NCI-H1048 (cell line): Measurements from ENCODE around the gene ENPP5.
A peak's percentile ranks its signal among the peaks of the same experiment; 100 is the strongest.
"Not testable (repeated sequence)": the region's sequence is repeated elsewhere in the genome, so short reads cannot be mapped to it uniquely, and the experiment has no call there.

ENCODE experiments used
- DNase-seq: peaks from one replicate; lab custom pipeline; 2025; lab: John Stamatoyannopoulos, UW

Gene ENPP5

DNA sequence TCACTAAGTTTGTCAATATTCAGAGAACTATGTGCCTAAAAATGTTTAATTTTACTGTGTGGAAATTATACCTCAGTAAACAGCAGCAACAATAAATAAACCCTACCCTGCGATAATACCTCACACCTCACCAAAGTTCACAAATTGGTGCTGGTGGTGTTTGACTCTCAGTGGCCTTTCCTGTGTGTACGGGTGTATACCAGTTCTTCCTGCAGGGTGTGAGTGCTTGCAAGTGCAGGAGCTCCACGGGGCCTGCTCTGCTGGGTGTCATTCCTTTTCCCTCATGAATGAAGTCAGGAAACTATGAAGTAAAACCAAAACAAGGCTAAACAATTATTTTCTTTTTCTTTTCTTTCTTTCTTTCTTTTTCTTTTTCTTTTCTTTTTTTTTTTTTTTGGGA, 4.1 kb upstream of the ENPP5 start:
- no peak for DNase-seq

DNA sequence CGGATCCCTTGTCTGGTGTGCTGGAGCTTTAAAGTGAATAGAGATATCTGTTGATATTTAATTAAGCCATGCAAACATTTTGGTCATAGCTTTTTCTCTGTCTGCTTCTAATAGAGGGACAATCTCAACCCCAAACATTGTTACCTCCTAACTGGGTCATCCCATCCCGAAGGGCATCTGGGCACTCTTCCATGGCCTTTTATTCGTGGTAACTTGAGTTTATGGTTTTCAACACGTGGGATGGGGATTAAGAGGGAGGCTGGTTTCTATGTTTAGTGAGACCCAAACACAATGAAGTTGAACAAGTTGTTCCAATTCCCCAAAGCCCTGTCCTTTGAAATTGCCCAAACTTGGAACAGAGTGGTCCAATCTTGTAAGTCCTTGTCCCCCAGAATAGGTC, 1.4 kb upstream of the ENPP5 start:
- no peak for DNase-seq

DNA sequence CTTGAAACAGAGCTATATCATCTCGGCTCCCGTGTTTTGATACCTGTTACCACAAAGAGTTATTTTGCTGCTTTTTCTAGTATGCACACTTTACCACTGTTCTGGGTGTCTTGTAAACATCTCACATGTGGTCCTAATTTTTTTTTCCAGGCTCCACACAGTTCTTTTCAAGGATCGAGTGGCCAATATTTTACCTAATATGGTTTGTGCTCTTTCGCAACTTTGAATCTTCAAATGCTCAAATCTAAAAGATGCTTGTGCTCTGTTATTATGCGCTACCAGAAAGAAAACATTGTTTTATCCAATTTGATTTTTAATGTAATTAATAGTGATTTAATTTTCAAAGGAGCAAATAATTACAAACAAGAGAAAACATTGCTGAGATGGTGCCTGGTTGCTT, 10.7 kb downstream of the ENPP5 start:
- no peak for DNase-seq

DNA sequence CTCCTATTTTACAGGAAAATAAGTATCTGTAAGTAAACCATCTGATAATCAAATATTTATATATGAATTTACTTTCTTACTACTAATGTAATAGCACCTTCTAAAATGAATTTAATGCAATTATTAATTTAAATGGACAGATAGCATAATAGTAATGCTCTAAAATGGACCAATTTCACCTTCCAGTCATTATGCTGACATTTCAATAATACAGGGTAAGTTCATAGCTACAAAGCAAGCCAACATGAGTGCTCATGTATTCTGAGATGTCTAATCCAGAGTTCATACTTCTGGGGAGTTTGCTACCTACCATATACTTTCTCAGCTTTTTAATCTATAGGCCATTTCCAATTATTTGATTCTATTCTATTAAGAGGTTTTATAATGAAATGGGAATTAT, 11.6 kb downstream of the ENPP5 start:
- no peak for DNase-seq

DNA sequence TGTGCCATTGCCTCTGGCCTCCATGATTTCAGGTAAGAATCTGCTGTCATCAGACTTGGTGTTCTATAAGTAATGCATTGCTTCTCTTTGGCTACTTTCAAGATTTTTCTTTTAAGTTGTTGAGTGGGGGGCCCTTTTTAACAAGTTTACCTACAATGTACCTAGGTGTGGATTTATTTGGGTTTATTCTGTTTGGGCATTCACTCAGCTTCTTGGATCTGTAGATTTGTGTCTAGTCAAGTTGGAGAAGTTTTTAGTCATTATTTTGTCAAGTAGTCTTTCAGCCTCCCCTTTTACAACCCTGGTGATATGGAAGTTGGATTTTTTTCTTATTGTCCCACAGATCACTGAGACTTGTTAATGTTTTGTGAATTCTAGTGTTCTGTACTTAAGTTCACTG, 14.1 kb downstream of the ENPP5 start:
- DNase-seq, result no peak

DNA sequence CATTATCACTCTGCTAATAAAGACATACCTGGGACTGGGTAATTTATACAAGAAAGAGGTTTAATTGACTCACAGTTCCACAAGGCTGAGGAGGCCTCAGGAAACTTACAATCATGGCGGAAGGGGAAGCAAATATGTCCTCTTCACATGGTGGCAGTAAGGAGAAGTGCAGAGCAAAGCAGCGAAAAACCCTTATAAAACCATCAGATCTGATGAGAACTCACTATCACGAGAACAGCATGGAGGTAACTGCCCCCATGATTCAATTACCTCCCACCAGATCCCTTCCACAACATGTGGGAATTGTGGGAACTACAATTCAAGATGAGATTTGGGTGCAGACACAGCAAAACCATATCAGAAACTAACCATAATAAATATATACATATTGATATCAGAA, 21.7 kb downstream of the ENPP5 start:
- DNase-seq, result not testable (repeated sequence)

DNA sequence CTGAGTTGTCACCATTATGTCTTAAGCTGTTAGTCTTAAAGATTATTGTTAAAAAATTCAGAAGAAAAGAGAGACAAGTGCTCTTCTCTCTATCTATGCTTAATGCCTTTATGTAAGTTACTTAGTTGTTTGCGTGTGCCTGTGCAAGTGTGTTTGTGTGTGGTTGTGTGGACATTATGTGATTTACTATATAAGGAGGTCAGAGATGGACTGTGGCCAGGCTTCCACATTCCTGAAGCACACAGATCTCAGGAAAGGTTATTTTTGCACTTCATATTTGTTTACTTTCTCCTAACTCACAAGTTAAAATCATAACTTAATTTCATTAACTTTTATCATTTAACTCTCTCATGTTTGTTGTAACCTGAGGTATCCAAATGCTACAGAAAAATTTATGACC, 26.5 kb downstream of the ENPP5 start:
- no peak for DNase-seq

DNA sequence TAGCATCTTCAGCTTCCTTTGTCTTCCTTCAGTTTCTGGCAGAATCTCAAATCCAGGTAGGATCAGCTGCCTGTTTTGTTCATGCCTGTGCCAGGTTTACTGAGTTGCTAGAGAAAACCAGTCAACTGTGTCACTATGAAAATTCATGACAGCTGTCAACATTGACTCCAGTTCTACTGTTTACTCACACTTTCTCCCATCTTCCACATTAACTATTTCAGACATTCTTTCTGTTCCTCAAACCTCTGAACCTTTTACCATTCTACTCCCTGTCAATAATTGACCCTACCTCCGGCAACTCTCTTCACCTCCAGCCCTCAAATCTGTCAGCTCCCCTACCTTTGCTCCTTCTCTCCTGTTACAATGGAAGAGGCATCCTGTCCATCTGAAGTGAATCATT, 32.5 kb downstream of the ENPP5 start:
- DNase-seq, result no peak

DNA sequence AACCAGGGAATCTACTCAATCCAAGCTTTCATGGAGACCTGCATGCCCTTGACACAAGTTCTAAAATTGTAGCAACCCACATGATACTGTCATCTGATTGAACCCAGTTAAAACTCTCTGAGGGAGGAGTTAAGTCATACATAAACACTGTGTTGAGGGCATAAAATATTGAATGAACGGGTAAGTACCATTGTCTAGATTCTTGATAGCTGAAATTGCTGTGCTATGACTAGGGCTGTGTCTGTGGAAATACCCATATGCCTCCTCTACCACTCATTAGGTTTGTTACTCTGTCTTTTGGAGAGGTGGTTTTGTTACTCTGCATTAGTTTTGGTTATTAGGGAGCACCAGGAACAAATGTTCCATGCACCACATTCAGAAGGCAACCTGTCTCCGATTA, 33.4 kb downstream of the ENPP5 start:
- DNase-seq, result no peak

DNA sequence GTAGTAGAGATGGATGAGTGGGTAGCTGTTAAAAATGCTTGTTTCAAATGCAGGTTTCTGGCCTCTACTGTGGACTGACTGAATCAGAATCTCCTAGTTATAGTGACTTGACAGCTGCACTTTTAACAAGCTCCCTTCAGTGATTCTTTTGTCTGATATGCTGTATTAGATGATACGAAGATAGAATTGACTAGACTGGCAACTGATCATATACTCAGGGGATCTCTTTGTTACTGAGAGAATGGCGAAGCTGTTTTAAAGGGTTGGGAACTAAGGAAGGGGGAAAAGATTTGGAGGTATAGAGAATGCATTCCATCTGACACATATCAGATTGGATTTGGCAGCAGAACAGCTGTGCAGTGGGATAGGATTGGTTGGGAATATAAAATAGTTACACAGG, 33.9 kb downstream of the ENPP5 start:
- DNase-seq, result no peak

DNA sequence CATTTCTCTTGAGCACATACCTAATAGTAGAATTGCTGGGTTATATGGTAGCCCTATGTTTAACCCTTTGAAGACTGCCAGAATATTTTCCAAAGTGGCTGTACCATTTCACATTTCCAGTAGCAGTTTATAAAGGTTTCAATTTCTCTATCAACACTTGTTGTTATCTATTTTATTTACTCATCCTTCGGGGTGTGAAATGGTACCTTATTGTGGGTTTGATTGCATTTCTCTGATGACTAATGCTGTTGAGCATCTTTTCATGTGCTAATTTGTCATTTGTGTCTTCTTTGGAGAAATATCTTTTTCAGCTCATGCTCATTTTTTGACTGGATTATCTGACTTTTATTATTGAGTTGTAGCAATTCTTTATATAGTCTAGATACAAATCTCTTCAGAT, 35.6 kb downstream of the ENPP5 start:
- DNase-seq, result no peak

DNA sequence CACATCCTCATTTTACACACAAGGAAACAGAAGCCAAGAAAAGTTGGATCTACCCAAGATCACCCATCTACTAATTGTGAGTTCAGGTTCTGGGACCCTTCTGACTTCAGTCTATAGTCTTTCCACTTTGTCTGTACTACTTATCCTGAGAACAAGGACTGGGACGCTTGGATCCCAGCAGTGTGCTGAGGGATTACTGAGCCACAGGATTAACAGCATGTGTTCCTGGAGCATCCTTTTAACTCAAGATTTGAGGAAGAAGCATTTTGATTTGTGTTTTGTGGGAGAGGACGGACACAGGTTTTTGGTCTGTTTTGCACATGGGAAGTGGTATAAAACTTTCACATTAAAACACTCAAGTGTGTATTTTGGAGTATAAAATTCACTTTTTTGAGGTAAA, 36.6 kb downstream of the ENPP5 start:
- DNase-seq, result no peak

DNA sequence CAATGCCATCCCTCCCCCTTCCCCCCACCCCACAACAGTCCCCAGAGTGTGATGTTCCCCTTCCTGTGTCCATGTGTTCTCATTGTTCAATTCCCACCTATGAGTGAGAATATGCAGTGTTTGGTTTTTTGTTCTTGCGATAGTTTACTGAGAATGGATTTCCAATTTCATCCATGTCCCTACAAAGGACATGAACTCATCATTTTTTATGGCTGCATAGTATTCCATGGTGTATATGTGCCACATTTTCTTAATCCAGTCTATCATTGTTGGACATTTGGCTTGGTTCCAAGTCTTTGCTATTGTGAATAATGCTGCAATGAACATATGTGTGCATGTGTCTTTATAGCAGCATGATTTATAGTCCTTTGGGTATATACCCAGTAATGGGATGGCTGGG, 39.5 kb downstream of the ENPP5 start:
- not testable (repeated sequence) for DNase-seq

DNA sequence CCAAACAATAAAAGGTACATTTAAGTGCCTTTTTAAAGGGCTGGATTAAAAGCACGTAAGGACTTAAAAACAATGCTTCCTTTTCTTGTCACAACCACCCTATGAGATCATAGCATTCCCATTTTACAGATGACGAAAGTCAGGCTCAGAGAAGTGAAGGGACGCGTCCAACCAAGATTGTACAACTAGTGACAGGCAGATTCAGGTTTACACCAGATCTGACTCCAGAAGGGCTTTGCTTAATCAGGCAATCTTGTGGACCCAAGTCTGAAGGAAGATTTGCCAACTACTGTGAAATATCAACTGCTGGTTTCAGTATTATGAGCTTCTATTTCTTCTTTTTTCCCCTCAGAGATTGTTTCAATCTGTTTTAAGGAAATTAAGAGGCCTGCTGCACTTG, 40.1 kb downstream of the ENPP5 start:
- no peak for DNase-seq

DNA sequence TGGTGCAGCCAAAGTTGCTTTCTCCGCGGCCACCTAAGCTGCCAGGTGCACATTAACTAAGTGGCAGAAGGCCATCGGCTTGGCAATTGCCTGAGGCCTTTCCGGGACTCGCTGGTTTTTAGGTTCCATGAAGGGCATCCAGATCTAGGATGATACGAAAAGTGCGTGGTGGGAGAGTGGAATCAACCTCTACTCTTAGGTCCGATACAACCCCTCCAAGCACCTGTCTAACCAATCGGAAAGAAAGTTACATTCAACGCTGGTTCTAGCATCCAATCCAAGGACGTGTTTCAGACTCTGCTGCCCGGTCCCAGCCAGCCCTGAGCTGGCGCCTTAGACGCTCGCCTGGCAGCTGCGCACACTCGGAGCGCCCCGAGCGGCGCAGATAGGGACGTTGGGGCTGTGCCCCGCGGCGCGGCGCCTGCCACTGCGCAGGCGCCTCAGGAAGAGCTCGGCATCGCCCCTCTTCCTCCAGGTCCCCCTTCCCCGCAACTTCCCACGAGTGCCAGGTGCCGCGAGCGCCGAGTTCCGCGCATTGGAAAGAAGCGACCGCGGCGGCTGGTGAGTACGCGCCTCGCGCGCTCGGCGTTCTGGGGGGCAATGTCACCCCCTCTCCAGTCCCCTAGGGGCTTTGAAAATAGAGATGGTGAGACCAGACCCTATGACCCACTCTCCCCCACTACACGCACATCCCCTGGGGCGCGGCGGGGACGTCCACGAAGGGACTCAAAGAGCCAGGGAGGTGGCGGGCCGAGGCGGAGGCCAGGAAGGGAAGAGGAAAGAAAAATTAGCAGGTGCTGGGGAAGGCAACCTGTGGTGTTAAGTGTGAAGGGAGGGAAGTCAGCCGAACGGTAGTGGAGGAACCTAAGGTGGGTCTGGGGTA, 40.9 kb downstream of the ENPP5 start, which contains the start of gene ENPP4:
ENPP4 (plus strand) TSS at position 361 of the 883 bp plus-strand sequence. CDS start 9,595 bp downstream, outside the sequence.
- peak; percentile 88 for DNase-seq

DNA sequence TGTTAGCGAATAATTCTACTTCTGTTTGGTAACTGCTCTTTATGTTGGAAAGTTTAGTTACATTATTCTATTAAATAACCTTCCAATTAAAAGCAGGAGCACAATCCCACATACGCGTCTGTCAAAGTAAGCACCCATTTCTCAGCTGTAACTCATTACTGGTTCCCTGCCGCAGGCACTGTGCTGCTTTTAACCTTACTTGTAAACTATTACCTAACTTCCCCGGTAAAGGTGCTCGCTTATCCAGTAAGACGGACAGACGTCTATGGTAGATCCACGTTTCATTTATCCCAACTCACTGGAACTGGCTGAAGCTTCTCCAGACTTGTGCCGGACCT, 41.5 kb downstream of the ENPP5 start:
- no peak for DNase-seq

DNA sequence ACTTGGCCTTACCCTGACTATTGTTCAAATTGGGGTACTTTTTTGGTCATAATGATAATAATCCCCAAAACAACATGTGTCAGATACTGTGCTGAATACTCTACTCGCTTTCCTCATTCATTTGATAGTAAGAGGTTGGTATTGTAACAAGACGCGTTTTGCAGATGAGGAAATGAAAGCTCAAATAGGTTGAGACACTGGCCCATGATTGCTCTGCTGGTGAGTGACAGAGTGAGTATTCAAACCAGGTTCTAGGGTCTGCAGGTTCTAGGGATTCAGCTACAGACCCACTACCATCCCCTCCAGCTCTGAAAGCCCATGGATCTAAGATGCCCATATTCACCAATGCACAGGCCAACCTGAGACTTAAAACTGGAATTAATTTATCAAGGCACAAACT, 42.3 kb downstream of the ENPP5 start:
- no peak for DNase-seq

DNA sequence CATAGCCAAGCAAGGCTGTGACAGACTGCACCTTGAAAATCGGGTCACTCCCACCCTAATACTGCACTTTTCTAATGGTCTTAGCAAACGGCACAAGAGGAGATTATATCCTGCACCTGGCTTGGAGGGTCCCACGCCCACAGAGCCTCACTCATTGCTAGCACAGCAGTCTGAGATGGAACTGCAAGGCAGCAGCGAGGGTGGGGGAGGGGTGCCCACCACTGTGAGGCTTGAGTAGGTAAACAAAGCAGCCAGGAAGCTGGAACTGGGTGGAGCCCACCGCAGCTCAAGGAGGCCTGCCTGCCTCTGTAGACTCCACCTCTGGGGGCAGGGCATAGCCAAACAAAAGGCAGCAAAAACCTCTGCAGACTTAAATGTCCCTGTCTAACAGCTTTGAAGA, 51.1 kb downstream of the ENPP5 start:
- DNase-seq, result not testable (repeated sequence)

DNA sequence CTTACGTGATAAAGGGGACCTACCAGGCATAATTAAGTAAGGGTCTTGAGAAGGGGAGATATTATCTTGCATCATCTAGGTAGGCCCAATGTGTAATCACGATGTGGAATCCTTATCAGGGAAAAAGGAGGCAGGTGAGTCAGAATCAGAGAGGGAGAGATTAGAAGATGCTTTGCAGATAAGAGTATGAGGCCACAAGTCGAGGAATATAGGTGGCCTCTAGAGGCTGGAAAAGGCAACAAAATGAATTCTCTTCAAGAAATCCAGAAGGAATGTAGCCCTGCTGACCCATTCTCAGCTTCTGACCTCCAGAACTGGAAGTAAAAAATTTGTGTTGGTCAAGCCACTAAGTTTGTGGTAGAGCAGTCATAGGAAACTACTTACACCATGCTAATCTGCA, 51.9 kb downstream of the ENPP5 start:
- DNase-seq, result no peak

DNA sequence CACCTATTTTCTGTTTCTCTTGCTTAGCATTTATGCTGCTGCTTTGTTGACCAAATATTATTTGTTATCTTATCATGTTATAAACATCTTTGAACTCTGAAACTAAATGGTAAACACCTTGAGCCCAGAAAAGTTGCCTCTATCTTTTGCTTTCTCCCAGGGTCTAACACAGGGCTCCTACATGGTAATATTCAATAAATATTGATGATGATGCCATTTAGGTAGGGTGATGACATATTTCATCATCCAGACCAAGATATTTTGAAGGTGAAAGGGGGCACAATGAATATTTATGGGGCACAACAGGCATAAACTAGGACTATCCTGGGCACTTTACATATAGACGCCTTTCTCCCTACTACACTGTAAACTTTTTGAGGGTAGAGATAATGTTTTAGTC, 52.6 kb downstream of the ENPP5 start:
- no peak for DNase-seq

DNA sequence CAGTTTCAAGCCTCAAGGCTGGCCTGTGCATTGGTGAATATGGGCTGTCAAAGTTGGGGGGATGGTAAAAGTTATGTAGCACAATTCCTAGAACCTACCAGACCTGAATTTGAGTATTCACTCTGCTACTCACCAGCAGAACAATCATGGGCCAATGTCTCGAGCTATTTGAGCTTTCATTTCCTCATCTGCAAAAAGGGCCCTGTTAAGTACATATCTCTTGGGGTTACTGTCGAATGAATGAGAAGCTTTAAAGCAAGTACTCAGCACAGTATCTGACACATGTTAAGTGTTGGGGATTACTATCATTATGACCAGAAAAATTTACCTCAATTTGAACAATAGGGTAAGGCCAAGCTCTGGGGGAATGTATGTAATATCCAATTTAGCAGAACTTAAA, 54.5 kb downstream of the ENPP5 start:
- no peak for DNase-seq

DNA sequence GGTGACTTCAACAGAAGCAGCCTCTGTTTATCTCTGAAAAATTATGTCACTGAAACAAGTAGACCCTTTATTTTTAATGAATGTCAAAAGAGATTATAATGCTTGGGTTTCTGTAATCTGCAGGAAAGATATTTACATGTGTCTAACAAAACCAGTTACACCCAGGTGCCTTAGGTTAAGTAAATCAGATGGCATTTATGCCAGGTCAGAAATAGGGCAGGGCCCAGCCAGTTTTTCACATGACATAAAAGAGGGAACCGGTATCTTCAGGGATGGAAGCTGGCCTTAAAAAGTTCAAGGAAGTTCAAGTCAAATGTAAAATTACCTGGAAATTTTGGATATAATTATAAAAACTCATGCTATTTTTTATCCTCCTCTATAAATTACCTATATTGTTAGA, 55.1 kb downstream of the ENPP5 start:
- no peak for DNase-seq

DNA sequence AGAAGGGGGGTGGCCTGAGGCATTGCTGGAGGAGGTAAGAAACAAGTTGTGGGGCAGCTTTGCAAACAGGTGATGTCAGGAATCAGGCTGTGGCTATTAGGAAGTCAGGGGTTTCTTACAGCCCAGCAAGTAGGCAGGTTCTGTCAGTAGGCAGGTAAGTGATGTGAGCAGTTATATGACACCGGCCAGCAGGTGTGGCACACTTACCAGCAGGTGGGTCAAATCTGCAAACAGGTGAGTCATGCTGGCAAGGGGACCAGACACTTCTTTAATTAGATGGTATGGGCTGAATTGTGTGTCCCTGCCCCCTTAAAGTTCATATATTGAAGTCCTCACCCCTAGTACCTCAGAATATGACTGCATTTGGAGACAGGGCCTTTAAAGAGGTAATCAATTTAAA, 57.4 kb downstream of the ENPP5 start:
- DNase-seq, result no peak
